Measurements from ENCODE around the gene PGM5.

The PGM5 gene

DNA sequence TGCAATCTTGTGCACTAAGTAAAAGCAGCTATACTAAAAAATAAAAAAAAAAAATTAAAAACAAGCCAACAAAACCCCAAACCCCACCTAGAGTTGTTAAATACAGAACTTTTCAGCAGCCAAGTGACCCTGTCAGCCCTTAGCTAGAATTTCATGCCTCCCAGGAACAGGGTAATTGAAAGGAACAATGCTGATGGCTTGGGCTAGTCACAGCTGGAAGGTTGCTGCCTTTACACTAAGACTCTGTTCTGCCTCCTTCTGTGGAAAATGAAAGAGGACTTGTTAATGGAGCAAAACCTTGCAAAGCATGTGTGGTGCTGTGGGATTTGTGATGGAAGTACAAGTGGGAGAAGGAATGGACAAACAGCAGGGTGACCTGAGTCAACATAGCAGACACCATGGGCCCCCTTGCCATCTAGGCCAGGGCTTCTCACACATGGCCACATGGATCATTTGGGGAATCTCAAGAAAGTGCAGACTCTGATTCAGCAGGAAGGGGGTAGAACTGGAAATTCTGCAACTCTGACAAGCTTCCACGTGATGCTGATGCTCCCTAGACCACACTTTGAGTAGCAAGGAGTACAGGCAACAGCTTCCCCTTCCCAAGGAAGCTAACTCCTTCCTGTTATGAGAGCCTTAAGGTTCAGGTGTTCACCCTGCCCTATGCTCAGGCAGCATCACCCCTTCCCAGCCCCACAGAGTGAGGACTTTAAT is 199.2 kb downstream of the PGM5 start:
- Histone ChIP-seq H3K27me3 (ENCODE audit: insufficient read depth, low read length) (no peaks in the 10 kb centered on the region), H3K4me1 (ENCODE audit: control insufficient read depth, insufficient read depth, low read length, unreplicated experiment) (no peaks in the 10 kb centered on the region), H3K79me2 (ENCODE audit: control insufficient read depth, insufficient read depth, low read length, unreplicated experiment) (no peaks in the 10 kb centered on the region), H3K4me3 (ENCODE audit: low read depth, low read length) (no peak overlapping the region), H3K36me3 (ENCODE audit: insufficient read depth, low read length) (no peaks in the 10 kb centered on the region), H2AFZ (ENCODE audit: low read length, unreplicated experiment) (no peak overlapping the region), H3K27ac (ENCODE audit: low read depth, low read length) (no peak overlapping the region)

DNA sequence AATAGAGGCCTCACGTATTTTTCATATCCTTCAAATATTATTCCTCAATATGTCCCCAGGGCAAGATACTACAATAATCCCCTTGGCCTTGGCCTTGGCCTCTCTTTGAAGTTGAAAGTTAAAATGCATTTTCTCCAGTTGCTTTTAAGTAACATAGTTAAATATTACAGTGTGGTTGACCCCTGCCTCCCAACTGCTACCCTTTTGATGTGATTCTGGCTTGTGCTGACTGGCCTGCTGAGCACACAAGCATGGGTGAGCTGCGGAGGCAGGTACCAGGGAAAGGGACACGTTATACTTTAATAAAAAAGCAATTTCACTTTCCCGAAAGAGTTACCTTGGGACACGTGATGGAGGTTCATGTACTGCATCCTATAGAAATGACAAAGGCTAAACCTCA is 202.1 kb downstream of the PGM5 start:
- no peak overlapping the region for H3K4me3 ChIP-seq (ENCODE audit: low read depth, low read length)
- H3K79me2 ChIP-seq (ENCODE audit: control insufficient read depth, insufficient read depth, low read length, unreplicated experiment) = no peaks in the 10 kb centered on the region
- H3K27ac ChIP-seq (ENCODE audit: low read depth, low read length) = no peak overlapping the region
- H2AFZ ChIP-seq (ENCODE audit: low read length, unreplicated experiment) = no peak overlapping the region
- H3K4me1 ChIP-seq (ENCODE audit: control insufficient read depth, insufficient read depth, low read length, unreplicated experiment) = no peaks in the 10 kb centered on the region
- H3K27me3 ChIP-seq (ENCODE audit: insufficient read depth, low read length) = no peaks in the 10 kb centered on the region
- H3K36me3 ChIP-seq (ENCODE audit: insufficient read depth, low read length) = no peaks in the 10 kb centered on the region

DNA sequence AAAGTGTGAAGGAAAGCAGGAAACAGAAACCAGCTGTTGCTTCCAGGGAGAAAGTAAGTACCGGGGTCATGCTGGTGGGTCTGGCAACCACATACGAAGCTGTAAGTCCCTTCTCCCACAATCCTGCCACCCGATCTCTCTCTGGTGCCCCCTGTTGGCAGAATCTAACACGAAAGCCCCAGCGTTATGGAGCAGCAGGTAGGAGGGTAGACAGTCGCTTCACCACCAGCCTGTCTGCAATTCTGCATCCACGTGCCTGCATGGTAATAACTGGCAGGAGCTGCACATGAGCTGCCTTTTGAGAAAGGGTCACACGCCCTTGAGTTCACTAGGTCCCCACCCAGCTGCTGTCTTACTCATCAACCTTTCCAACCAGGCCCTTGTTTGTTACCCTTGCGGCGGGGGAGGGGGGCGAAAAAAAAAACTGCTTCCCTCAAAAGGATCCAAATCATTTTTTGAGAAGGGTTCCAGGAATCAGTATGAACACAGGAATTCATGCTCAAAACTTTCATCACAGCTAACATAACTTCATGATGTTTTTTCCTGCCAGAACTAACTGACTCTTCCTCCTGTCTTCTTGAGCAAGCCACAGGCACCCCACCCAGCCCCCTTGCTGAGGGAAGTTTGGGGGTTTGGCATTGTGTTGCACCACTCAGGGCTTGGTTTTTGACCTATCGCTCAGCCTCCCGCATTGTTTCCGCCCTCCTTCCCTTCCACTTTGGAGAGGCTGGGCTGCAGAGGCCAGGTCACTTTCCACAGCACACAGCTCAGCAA is 203.8 kb downstream of the PGM5 start:
- Histone ChIP-seq H2AFZ (ENCODE audit: low read length, unreplicated experiment) (no peak overlapping the region), H3K27ac (ENCODE audit: low read depth, low read length) (no peak overlapping the region; the same call in 1 of the 2 replicates), H3K4me3 (ENCODE audit: low read depth, low read length) (no peak overlapping the region)

DNA sequence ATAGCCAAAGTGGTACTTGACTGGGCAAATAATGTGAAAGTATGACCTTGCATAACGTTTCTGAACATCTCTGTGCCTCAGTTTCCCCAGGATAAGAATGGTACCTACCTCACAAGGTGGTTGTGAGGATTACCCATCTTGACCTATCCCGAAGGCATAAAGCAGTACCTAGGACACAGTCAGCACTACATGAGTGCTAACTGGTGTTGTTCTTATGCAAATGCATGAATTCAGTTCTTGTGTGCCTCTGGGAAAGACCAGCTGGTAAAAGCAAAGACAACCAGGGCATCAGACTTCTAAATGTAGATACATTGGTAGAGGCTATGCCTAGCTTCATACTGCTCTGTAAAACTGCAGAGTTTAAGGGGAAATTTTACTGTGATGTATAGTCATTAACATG is 206.1 kb downstream of the PGM5 start:
- H3K4me3 ChIP-seq (ENCODE audit: low read depth, low read length) = no peak overlapping the region
- H3K4me1 ChIP-seq (ENCODE audit: control insufficient read depth, insufficient read depth, low read length, unreplicated experiment) = no peaks in the 10 kb centered on the region
- no peak overlapping the region for H2AFZ ChIP-seq (ENCODE audit: low read length, unreplicated experiment)
- H3K36me3 ChIP-seq (ENCODE audit: insufficient read depth, low read length) = no peaks in the 10 kb centered on the region
- no peak overlapping the region for H3K27ac ChIP-seq (ENCODE audit: low read depth, low read length)
- no peaks in the 10 kb centered on the region for H3K79me2 ChIP-seq (ENCODE audit: control insufficient read depth, insufficient read depth, low read length, unreplicated experiment)
- H3K27me3 ChIP-seq (ENCODE audit: insufficient read depth, low read length) = no peaks in the 10 kb centered on the region

More for the DNA sequence above, 203.8 kb downstream of the PGM5 start:
- H3K4me1 ChIP-seq (ENCODE audit: control insufficient read depth, insufficient read depth, low read length, unreplicated experiment) = no peaks in the 10 kb centered on the region
- H3K36me3 ChIP-seq (ENCODE audit: insufficient read depth, low read length) = no peaks in the 10 kb centered on the region
- no peaks in the 10 kb centered on the region for H3K79me2 ChIP-seq (ENCODE audit: control insufficient read depth, insufficient read depth, low read length, unreplicated experiment)
- no peaks in the 10 kb centered on the region for H3K27me3 ChIP-seq (ENCODE audit: insufficient read depth, low read length)

DNA sequence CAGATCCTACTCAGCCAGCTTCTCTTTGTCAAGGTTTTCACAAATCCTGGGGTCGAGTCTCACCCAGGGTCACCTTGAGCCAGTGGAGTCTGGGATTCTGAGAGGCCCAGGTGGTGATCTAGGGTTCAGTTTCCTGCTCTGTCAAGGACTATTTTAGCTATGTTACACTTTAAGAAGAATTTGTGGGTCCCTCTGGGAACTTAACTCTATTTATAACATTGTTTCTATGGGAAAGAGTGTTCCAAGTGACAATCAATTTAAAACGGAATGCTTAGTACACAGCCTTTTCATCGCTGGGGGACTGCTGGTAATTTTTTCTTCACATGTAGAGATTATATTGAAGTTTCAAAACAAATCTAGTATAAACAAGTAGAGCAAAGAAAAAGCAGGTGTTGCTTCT is 211.2 kb downstream of the PGM5 start:
- Histone ChIP-seq H3K4me3 (ENCODE audit: low read depth, low read length) (no peak overlapping the region), H3K36me3 (ENCODE audit: insufficient read depth, low read length) (no peaks in the 10 kb centered on the region), H3K4me1 (ENCODE audit: control insufficient read depth, insufficient read depth, low read length, unreplicated experiment) (no peaks in the 10 kb centered on the region), H3K27me3 (ENCODE audit: insufficient read depth, low read length) (peaks cover 9% of the 10 kb centered on the region; the same call in 1 of the 2 replicates), H2AFZ (ENCODE audit: low read length, unreplicated experiment) (no peak overlapping the region), H3K79me2 (ENCODE audit: control insufficient read depth, insufficient read depth, low read length, unreplicated experiment) (no peaks in the 10 kb centered on the region), H3K27ac (ENCODE audit: low read depth, low read length) (no peak overlapping the region)

DNA sequence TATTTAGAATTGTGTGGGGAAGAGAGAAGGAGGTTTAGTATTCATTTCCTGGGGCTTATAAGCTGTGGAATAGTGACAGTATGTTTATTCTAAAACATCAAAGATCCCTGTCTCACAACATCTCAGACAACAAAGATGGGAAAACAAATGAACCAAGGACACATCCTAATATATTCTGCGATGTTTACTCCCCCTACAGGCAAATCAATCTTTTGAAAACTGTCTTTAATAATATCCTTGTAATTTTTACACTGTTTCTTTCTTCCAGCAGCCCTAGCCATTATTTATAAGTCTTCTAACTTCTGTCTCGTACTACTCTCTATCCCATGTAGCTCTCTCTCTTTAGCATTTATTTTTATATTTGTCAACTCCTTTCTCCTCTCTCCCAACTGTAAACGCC is 217.7 kb downstream of the PGM5 start:
- H3K4me3 ChIP-seq (ENCODE audit: low read depth, low read length) = no peak overlapping the region
- no peaks in the 10 kb centered on the region for H3K4me1 ChIP-seq (ENCODE audit: control insufficient read depth, insufficient read depth, low read length, unreplicated experiment)
- peaks cover 9% of the 10 kb centered on the region for H3K27me3 ChIP-seq (ENCODE audit: insufficient read depth, low read length)
- H3K79me2 ChIP-seq (ENCODE audit: control insufficient read depth, insufficient read depth, low read length, unreplicated experiment) = no peaks in the 10 kb centered on the region
- H3K27ac ChIP-seq (ENCODE audit: low read depth, low read length) = no peak overlapping the region
- no peak overlapping the region for H2AFZ ChIP-seq (ENCODE audit: low read length, unreplicated experiment)
- H3K36me3 ChIP-seq (ENCODE audit: insufficient read depth, low read length) = no peaks in the 10 kb centered on the region

DNA sequence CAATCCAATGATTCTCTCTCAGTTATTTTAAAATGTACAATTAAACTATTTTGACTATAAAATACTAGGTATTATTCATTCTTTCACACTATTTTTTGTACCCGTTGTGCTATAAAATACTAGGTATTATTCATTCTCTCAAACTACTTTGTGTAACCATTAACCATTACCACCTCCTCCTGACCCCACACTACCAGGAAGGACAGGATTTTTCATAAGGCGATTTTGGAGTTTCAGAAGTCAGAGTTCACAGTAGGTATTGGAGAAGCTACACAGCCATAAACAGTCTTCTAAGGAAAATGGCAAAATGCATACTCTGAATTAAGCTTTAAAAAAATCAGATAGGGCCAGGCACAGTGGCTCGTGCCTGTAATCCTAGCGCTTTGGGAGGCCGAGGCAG is 219.4 kb downstream of the PGM5 start:
- Histone ChIP-seq H2AFZ (ENCODE audit: low read length, unreplicated experiment) (no peak overlapping the region), H3K27me3 (ENCODE audit: insufficient read depth, low read length) (no peaks in the 10 kb centered on the region; the same call in 1 of the 2 replicates), H3K36me3 (ENCODE audit: insufficient read depth, low read length) (no peaks in the 10 kb centered on the region), H3K4me1 (ENCODE audit: control insufficient read depth, insufficient read depth, low read length, unreplicated experiment) (no peaks in the 10 kb centered on the region), H3K79me2 (ENCODE audit: control insufficient read depth, insufficient read depth, low read length, unreplicated experiment) (no peaks in the 10 kb centered on the region), H3K4me3 (ENCODE audit: low read depth, low read length) (no peak overlapping the region), H3K27ac (ENCODE audit: low read depth, low read length) (no peak overlapping the region)

DNA sequence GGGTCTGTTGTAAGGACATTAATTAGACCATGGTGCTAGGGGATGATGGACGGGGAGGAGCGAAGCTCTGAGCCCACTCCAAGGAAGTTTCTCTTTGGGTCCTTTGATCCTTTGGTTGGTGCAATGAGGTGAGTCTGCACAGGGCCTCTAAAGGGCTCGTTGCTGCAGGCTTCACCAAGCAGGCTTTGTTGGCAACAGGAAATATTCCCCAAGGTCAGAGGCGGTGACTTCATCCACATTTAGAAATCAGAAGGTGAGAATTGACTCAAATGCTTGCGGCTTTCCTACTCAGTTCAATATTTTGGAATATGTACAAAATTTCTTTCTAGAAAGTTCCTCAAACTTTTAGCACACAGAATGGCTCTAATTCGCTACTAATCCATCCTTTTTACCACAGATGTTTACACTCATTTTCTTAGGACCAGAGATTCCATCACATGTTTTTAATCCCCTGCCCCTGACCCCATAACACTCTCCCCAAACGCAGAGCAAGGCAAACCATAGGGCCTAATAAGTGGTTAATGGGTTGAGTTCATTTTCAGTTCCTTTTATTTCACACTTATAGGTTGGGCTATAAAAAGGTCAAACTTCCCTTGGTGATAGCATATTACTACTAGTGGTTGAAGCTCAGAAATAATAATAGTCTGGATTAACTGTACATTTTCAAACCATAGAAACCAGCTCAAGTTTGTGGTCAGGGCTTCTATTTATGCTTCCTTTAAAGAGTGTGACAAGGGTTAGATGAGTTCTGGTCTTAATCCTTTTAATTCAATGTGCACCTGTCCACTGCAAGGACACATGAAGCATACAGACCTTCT is 221.6 kb downstream of the PGM5 start:
- Histone ChIP-seq H3K4me3 (ENCODE audit: low read depth, low read length) (no peak overlapping the region), H3K27ac (ENCODE audit: low read depth, low read length) (no peak overlapping the region)

More for the DNA sequence above, 221.6 kb downstream of the PGM5 start:
- H3K27me3 ChIP-seq (ENCODE audit: insufficient read depth, low read length) = no peaks in the 10 kb centered on the region; the same call in 1 of the 2 replicates
- H3K4me1 ChIP-seq (ENCODE audit: control insufficient read depth, insufficient read depth, low read length, unreplicated experiment) = no peaks in the 10 kb centered on the region
- no peak overlapping the region for H2AFZ ChIP-seq (ENCODE audit: low read length, unreplicated experiment)
- H3K36me3 ChIP-seq (ENCODE audit: insufficient read depth, low read length) = no peaks in the 10 kb centered on the region
- no peaks in the 10 kb centered on the region for H3K79me2 ChIP-seq (ENCODE audit: control insufficient read depth, insufficient read depth, low read length, unreplicated experiment)
